ENCODE measurements around the gene IGSF21.
"Not testable (repeated sequence)": the region's sequence is repeated elsewhere in the genome, so short reads cannot be mapped to it uniquely, and the experiment has no call there.

The IGSF21 gene

GRCh38 chr1:18401921-18402320, 294.3 kb downstream of the IGSF21 start:
- no peak for DNase-seq (ENCODE audit: low read depth)

GRCh38 chr1:18404460-18404859, 296.9 kb downstream of the IGSF21 start:
- DNase-seq (ENCODE audit: low read depth), result no peak

DNA sequence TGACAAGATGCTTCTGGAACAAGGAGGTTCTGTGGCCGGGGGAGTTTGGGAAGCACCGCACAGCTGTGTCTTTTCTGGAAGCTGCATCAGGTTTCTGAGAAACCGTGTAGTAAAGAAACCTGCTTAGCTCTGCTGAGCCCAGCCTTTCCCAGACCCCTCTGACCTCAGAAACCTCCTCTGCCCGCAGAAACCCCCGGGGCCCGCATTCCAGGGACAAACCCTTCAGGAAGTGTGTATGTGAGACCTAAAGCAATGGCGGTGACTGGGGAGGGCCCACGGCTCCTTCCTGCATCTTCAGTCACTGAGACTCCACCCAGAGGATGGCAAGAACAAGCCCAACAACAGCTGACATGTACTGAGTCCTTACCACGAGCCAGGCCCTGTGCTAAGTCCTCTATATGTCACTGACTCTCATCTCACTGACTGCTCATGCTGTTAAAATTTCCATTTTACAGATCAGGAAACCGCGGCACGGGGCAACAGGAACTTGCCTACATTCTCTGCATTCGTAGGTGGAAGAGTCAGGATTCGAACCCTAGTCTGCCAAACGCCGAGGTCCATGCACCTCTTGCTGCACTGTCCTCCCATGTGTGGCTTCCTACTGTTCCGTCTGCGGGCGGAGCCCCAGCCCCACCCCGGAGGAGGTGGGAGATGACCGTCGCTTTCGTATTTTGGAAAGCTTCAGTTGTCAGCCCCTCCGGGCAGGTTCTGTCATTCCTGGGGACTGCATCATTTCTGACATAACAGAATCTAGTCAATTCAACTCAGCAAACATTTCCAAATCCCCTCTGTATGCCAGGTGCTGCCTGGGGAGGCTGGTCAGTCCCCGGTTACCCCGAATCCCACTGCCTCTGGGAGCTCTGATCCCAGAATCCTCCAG, 299.8 kb downstream of the IGSF21 start:
- DNase-seq (ENCODE audit: low read depth), result no peak

- DNase-seq (ENCODE audit: low read depth), result no peak
Observed at GRCh38 chr1:18408656-18409370, 301.2 kb downstream of the IGSF21 start.

GRCh38 chr1:18409609-18410237, 302.1 kb downstream of the IGSF21 start:
- no peak for DNase-seq (ENCODE audit: low read depth)

DNA sequence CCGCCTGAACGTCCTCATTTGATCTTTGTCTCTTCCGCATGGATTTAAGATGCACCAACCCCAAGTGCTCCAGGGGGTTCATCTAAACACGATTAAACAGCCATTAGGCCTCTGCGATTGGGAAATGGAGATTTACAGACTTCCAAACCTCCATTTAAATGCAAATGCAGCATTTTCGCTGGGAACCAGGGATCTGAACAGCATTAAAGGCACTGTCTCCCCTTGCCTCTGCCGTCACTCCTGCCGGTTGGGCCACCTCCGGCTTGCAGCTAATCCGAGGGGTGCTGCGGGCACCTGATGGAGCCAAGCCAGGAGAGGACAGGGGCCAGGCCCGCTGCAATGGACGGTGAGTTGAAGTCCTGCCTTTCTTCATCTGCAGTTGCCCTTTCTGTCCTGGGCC, 302.8 kb downstream of the IGSF21 start:
- DNase-seq (ENCODE audit: low read depth), result no peak

DNA sequence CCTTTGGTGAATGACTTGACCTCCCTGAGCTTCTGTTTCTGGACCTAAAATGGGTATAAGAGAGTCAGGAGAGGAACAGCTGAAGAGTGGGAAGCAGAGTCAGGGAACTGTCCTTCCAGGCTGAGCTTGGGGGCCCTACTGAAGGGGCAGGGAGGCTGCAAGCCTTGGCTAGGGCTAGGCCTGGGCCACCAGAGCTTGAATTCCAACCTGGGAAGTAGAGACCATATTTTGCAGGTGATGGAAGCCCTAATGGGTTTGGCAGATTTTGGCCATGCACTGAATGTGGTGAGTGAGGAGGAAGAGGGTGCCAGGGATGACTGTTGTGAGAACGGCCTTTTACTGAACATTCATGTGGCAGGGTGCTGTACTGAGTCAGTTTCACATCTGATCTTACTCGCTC, 303.7 kb downstream of the IGSF21 start:
- DNase-seq (ENCODE audit: low read depth), result no peak

DNA sequence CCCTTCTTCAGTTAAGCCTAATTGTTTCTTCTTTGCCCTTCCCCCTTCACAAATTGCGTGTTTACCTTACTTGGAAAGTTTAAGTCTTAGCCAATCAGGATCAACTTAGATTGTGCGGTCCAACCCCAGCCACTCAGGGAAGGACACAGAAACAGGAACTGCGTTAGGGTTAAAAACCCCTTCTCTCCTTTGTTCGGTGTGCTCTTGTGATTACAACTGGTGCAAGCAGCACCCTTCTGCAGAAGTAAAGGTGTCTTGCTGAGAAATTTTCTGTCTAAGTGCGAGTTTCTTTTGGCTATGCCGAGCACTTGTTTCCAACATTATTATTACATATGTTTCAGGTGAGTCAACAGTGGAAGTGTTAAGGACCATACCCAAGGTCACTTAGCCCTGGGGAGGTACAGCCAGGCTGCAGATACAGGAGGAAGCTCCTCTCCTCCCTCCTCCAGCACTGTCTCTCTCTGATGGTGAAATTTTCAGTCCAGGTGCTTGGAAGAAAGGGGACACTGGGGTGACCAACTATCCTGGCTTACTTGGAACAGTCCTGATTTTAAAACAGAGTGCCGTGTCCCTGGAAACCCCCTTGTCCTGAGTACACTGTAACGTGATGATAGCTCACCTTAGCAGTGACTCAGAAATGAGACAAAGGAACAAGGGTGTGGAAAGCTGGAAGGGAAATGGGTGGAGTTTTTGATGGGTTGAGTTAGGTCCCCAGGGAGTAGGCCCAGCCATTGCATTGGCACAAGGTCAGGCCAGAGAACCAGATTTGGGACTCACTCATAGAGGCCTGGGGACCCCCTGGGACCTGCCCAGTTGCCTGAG, 304.4 kb downstream of the IGSF21 start:
- DNase-seq (ENCODE audit: low read depth), result no peak

- no peak for DNase-seq (ENCODE audit: low read depth)
Observed at GRCh38 chr1:18412882-18413353, 305.3 kb downstream of the IGSF21 start.

DNA sequence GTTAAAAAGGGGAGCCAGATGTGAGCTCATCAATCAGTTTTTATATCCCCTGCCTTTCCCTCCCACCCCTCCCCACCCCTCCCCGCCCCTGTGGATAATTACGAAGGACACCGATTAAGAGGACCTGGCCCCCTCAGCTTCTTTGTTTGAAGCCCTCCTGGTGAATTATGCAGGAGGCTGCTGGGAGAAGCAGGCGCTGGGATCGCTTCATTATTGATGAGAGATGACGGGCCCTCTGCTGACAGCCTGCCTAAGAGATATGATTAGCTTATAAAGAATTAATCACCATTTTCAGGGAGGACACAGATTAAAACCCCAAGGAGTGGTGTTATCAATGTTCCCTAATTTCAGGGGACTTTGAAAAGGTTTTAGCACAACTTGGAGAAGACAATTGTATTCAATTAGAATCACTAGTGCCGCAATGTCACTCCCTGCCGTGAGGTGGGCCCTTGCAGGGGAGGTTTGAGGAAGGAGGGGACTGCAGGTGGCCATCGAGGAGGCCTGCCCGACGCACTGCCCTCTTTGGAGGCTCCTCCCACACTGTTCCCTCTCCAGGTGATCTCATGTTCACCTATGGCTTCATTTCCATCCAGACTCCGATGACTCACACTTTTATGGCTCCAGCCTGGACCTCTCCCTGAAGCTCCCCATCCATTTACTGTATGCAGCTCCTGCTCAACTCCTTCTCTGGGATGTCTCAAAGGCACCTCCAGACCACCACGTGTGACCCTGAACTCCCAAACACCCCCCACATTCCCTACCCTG, 306.1 kb downstream of the IGSF21 start:
- no peak for DNase-seq (ENCODE audit: low read depth)

- DNase-seq (ENCODE audit: low read depth), result no peak
Observed at GRCh38 chr1:18414321-18414720, 306.7 kb downstream of the IGSF21 start.

DNA sequence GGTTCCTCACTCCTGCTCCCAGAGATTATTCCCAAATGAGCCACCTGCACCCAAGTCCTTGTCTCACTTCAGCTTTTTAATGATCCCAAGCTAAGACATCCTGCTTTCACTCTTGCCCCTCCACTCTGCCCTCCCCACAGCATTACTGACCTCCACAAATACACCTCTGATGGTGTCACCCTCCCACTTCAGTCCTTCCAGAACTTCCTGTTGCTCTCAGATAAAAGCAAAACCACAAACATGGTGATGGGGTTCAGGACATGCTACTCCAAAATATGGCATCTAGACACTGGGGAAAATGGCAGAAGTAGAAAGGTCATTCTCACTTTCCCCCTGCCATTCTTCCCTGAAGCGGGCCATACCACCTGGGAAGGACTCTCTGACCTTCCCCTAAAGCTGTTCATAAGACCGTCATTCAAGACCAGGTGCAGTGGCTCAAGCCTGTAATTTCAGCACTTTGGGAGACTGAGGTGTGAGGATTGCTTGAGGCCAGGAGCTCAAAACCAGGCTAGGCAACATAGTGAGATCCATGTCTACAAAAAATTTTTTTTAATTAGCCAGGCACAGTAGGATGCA, 307.4 kb downstream of the IGSF21 start:
- no peak for DNase-seq (ENCODE audit: low read depth)

GRCh38 chr1:18415448-18416027, 307.9 kb downstream of the IGSF21 start:
- no peak for DNase-seq (ENCODE audit: low read depth)

- not testable (repeated sequence) for DNase-seq (ENCODE audit: low read depth)
Observed at GRCh38 chr1:18416126-18416525, 308.5 kb downstream of the IGSF21 start.

DNA sequence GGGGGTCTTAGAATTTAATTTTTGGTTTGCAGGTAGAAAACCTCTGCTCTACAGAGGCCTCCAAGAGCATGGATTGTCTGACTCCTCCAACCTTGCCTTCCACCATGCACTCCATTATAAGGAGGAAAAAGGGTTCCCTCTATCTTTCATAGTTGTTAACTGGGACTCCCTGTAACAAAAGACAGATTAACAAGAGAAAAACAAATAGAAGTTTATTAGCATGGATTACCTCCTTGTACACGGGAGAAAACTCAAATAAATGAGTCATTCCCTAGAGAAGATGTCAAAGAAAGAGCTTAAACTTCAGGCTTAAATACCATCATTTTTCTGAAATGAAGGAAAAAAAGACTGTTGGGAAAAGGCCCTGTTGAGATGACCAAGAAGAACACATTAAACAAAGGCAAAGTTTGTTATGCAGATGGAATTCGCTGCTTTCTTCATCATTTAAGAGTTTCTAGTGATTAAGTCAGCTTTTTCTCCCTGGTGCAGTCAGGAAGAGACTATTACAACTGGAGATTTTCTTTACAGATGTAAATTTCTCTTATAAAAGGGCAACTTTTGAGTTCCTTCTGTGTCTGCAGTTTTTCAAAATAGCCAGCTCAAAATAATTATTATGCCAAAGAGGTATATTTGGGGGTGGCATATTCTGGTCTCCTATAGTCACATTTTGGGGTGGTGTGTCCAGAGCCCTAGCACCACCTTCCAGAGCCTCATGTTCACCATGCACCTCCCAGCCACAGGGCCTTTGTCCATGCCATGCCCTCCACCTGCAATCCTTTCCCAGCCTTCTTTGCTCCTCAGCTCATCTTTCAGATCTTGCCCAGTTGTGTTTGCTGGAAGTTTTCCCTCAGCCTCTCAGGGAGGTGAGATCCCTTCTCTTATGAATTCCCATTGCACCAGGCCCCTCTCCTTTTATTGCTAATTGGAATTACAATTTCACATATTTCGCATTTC, 310.0 kb downstream of the IGSF21 start:
- no peak for DNase-seq (ENCODE audit: low read depth)

DNA sequence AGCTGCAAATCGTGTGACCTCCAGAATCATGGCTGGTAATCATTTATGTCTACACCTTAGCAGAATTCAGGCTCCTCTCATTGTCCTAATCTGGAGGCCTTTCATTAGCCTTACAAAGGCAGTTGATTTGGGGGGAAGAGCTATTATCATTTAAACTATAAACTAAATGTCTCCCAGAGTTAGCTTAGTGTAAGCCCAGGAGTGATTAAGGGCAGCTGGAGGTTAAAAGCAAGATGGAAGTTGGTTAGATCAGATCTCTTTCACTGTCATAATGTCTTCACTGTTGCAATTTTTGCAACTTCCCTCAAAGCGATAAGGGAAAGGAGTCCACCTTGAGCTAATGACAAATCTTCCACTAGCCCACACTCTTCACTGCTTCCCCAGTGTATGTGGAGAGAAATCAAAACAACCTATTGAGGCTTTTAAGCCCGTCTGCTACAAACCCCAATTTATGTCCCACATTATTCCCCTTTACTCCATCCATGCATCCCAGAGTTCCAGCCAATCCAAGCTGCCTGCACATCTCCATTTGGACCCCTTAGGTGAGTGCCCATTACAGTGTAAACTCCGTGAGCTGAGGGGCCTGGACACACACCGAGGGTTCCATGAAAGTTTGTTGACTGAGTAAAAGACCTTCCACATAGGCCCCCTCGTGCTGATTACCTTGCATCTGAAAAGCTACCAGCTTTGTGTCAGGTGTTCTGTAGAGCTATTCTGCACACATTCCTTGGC, 311.7 kb downstream of the IGSF21 start:
- no peak for DNase-seq (ENCODE audit: low read depth)

DNA sequence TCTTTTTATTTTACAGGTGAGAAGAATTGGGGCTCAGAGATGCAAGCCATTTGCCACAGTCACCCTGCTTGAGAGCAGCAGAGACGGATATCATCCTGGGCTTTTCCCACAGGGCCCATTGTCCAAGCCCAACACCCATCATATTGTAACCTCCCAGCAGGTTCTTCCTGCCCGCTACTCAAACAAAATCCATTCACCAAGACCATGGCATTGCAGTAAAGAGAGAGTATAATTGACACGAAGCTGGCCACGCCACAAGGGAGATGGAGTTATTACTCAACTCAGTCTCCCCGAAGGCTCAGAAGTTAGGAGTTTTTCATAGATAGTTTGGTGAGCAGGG, 312.2 kb downstream of the IGSF21 start:
- DNase-seq (ENCODE audit: low read depth), result no peak

DNA sequence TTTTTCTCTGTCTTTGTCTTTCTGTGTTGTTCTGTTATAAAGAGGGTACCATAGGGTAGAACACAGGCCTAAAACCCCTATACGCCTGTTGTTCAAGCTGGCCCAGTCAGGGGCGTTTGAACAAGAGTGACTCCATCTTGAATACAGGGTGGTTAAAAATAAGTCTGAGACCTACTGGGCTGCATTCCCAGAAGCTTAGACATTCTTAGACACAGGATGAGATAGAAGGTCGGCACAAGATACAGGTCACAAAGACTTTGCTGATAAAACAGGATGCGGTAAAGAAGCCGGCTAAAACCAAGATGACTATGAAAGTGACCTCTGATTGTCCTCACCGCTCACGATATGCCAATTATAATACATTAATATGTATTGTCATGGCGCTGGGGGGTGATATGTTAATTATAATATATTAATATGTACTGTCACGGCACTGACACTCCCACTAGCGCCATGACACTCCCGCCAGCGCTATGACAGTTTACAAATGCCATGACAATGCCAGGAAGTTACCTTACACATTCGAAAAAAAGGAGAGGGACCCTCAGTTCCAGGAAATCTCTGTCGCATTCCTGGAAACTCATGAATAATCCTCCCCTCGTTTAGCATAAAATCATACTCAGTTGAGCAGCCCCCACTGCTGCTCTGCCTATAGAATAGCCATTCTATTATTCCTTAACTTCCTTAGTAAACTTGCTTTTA, 314.6 kb downstream of the IGSF21 start:
- no peak for DNase-seq (ENCODE audit: low read depth)
